Measurements from ENCODE around the gene LCNL1.

LCNL1 gene

GRCh38 chr9:136962701-136963248 lies 20.0 kb upstream of the LCNL1 start:
- Histone ChIP-seq H3K27ac (ENCODE audit: low read depth, low read length) (no peak overlapping the region), H3K79me2 (ENCODE audit: control insufficient read depth, low read length) (no peaks in the 10 kb centered on the region), H3K4me1 (ENCODE audit: control insufficient read depth, low read length) (peaks cover 14% of the 10 kb centered on the region), H3K9me3 (ENCODE audit: control insufficient read depth, insufficient read depth, low read length) (no peaks in the 10 kb centered on the region), H3K36me3 (ENCODE audit: control insufficient read depth, low read length) (no peaks in the 10 kb centered on the region), H3F3A (ENCODE audit: control insufficient read depth, insufficient read depth) (no peaks in the 10 kb centered on the region), H3K4me2 (ENCODE audit: low read length) (no peak overlapping the region), H4K20me1 (ENCODE audit: control insufficient read depth, insufficient read depth, low read depth, low read length) (no peaks in the 10 kb centered on the region), H3K27me3 (ENCODE audit: control insufficient read depth, low read length) (no peaks in the 10 kb centered on the region), H3K4me3 (ENCODE audit: low read length) (no peak overlapping the region), H3K9me2 (replicated peaks; ENCODE audit: control insufficient read depth, low read length) (no peaks in the 10 kb centered on the region)
- no peak for TF ChIP-seq CTCF (IDR thresholded peaks at IDR 0.05; ENCODE audit: low read depth, low read length, poor library complexity, severe bottlenecking)
- TF ChIP-seq EZH2phosphoT487 (IDR thresholded peaks at IDR 0.05; ENCODE audit: borderline replicate concordance, low read length), result no peak

GRCh38 chr9:136963341-136963740 lies 19.5 kb upstream of the LCNL1 start:
- Histone ChIP-seq H3K27ac (ENCODE audit: low read depth, low read length) (no peak overlapping the region), H4K20me1 (ENCODE audit: control insufficient read depth, insufficient read depth, low read depth, low read length) (no peaks in the 10 kb centered on the region), H3K4me2 (ENCODE audit: low read length) (no peak overlapping the region), H3F3A (ENCODE audit: control insufficient read depth, insufficient read depth) (no peaks in the 10 kb centered on the region), H3K4me3 (ENCODE audit: low read length) (no peak overlapping the region), H3K27me3 (ENCODE audit: control insufficient read depth, low read length) (no peaks in the 10 kb centered on the region), H3K36me3 (ENCODE audit: control insufficient read depth, low read length) (no peaks in the 10 kb centered on the region), H3K79me2 (ENCODE audit: control insufficient read depth, low read length) (no peaks in the 10 kb centered on the region), H3K9me2 (replicated peaks; ENCODE audit: control insufficient read depth, low read length) (no peaks in the 10 kb centered on the region), H3K9me3 (ENCODE audit: control insufficient read depth, insufficient read depth, low read length) (no peaks in the 10 kb centered on the region), H3K4me1 (ENCODE audit: control insufficient read depth, low read length) (peaks cover 14% of the 10 kb centered on the region)
- no peak for TF ChIP-seq EZH2phosphoT487 (IDR thresholded peaks at IDR 0.05; ENCODE audit: borderline replicate concordance, low read length)
- TF ChIP-seq CTCF (IDR thresholded peaks at IDR 0.05; ENCODE audit: low read depth, low read length, poor library complexity, severe bottlenecking), result no peak

GRCh38 chr9:136963751-136964150 lies 19.0 kb upstream of the LCNL1 start:
- Histone ChIP-seq H3K79me2 (ENCODE audit: control insufficient read depth, low read length) (no peaks in the 10 kb centered on the region), H3K4me2 (ENCODE audit: low read length) (no peak overlapping the region), H3K36me3 (ENCODE audit: control insufficient read depth, low read length) (no peaks in the 10 kb centered on the region), H3K27me3 (ENCODE audit: control insufficient read depth, low read length) (no peaks in the 10 kb centered on the region), H4K20me1 (ENCODE audit: control insufficient read depth, insufficient read depth, low read depth, low read length) (no peaks in the 10 kb centered on the region), H3K27ac (ENCODE audit: low read depth, low read length) (no peak overlapping the region), H3F3A (ENCODE audit: control insufficient read depth, insufficient read depth) (no peaks in the 10 kb centered on the region), H3K9me2 (replicated peaks; ENCODE audit: control insufficient read depth, low read length) (no peaks in the 10 kb centered on the region), H3K9me3 (ENCODE audit: control insufficient read depth, insufficient read depth, low read length) (no peaks in the 10 kb centered on the region), H3K4me1 (ENCODE audit: control insufficient read depth, low read length) (peaks cover 14% of the 10 kb centered on the region), H3K4me3 (ENCODE audit: low read length) (no peak overlapping the region)
- TF ChIP-seq CTCF (IDR thresholded peaks at IDR 0.05; ENCODE audit: low read depth, low read length, poor library complexity, severe bottlenecking) (no peak), EZH2phosphoT487 (IDR thresholded peaks at IDR 0.05; ENCODE audit: borderline replicate concordance, low read length) (no peak)

All from DOHH2 (cell line).